Fibroblast of lung (primary cell): ENCODE results near the gene C13orf42. TPM values are rescaled to one million over a fixed set of nuclear protein-coding genes. Genes with fewer than 3 reads are reported as not detected.
"Not testable (repeated sequence)": the region's sequence is repeated elsewhere in the genome, so short reads cannot be mapped to it uniquely, and the experiment has no call there.

Source experiments
- DNase-seq, 2 donors: peaks; one replicate each; pipeline versions ENCODE4 v3.0.0 to v3.0.0-alpha.2; 2010; ENCODE audit warnings: low read depth in 2 of 2
- H2AFZ ChIP-seq: 2 replicates; pipeline ENCODE4 v1.5.1; 2012; ENCODE audit warnings: low read length, control low read depth, inconsistent platforms
- H3K27ac ChIP-seq: 2 replicates; pipeline ENCODE4 v1.5.1; 2011; ENCODE audit warnings: low read length, control low read depth; ENCODE audit not compliant: insufficient read depth
- H3K27me3 ChIP-seq: 2 replicates; pipeline ENCODE4 v1.5.1; 2011; ENCODE audit warnings: mild to moderate bottlenecking, low read length; ENCODE audit not compliant: control insufficient read depth, insufficient read depth
- H3K36me3 ChIP-seq: 2 replicates; pipeline ENCODE4 v1.5.1; 2011; ENCODE audit warnings: low read length; ENCODE audit not compliant: control insufficient read depth, insufficient read depth
- H3K4me1 ChIP-seq: 2 replicates; pipeline ENCODE4 v1.5.1; 2011; ENCODE audit warnings: low read length; ENCODE audit not compliant: control insufficient read depth, insufficient read depth; ENCODE audit errors: extremely low read depth
- H3K4me2 ChIP-seq: 2 replicates; pipeline ENCODE4 v1.5.1; 2011; ENCODE audit warnings: low read length, control low read depth; ENCODE audit not compliant: insufficient read depth; ENCODE audit errors: extremely low read depth
- H3K4me3 ChIP-seq, 4 experiments: fragments of 200-600 bp in 1 of 4; sonication (generic) in 1 of 4; replicated peaks in 1 of 4; 2 replicates each; pipeline ENCODE4 v1.5.1; 2011 to 2016; ENCODE audit warnings: low read length in 4 of 4, low read depth in 3 of 4, mild to moderate bottlenecking in 3 of 4, control low read depth in 2 of 4, inconsistent platforms in 1 of 4, mixed read lengths in 1 of 4; ENCODE audit not compliant: insufficient read depth in 1 of 4; ENCODE audit errors: control extremely low read depth in 1 of 4
- H3K79me2 ChIP-seq: 2 replicates; pipeline ENCODE4 v1.5.1; 2012; ENCODE audit warnings: mild to moderate bottlenecking, low read length, inconsistent platforms; ENCODE audit not compliant: control insufficient read depth, insufficient read depth
- H3K9ac ChIP-seq: 2 replicates; pipeline ENCODE4 v1.5.1; 2011; ENCODE audit warnings: mild to moderate bottlenecking, low read length, control low read depth; ENCODE audit not compliant: insufficient read depth
- H3K9me3 ChIP-seq: 2 replicates; pipeline ENCODE4 v1.5.1; 2012; ENCODE audit warnings: low read depth, low read length; ENCODE audit not compliant: control insufficient read depth, insufficient read depth
- H4K20me1 ChIP-seq: 2 replicates; pipeline ENCODE4 v1.5.1; 2011; ENCODE audit warnings: low read length; ENCODE audit not compliant: control insufficient read depth, insufficient read depth; ENCODE audit errors: extremely low read depth
- CTCF ChIP-seq, 2 donors: IDR thresholded peaks in 1 of 2; conservative IDR thresholded peaks in 1 of 2; 1 replicate in 1 of 2; 2 replicates in 1 of 2; pipeline ENCODE4 v1.5.1; 2011 to 2012; ENCODE audit warnings: low read length in 2 of 2, control low read depth in 1 of 2, inconsistent platforms in 1 of 2, low read depth in 1 of 2, mild to moderate bottlenecking in 1 of 2
- EZH2 ChIP-seq: IDR thresholded peaks from 2 replicates; pipeline ENCODE4 v1.5.1; 2012; ENCODE audit warnings: low read length, control low read depth, mild to moderate bottlenecking; ENCODE audit errors: missing control alignments
- polyA plus RNA-seq, 2 donors: library from polyadenylated mRNA; depleted of rRNA in 1 of 2; stranded (reverse) in 1 of 2; unstranded in 1 of 2; fragments of >200 nt; gene quantifications; 2 replicates each; pipeline ENCODE4 v1.2.1, GENCODE V29; 2011 to 2012; ENCODE audit warnings: missing spikeins in 1 of 2
- total RNA-seq: library from RNA; depleted of rRNA; stranded (reverse); fragments of >200 nt; gene quantifications from 2 replicates; pipeline ENCODE4 v1.2.1, GENCODE V29; 2014

The C13orf42 gene
- total and polyA plus RNA-seq, 2 donors (not counting 1 experiment from before 2014, with no cell fraction given) = not detected

GRCh38 chr13:51083706-51084105 is 27.4 kb downstream of the C13orf42 start:
- DNase-seq = no peak
- H2AFZ ChIP-seq = no peak overlapping the region
- no peak overlapping the region for H3K4me2 ChIP-seq
- H3K9ac ChIP-seq = no peak overlapping the region
- H3K4me1 ChIP-seq = no peaks in the 10 kb centered on the region
- H3K9me3 ChIP-seq = no peaks in the 10 kb centered on the region
- H3K36me3 ChIP-seq = no peaks in the 10 kb centered on the region
- TF ChIP-seq EZH2 = no peak
- no peak for TF ChIP-seq CTCF (conservative IDR thresholded peaks at IDR 0.05 in 1 of 2, IDR thresholded peaks at IDR 0.05 in 1 of 2; ENCODE audit: low read depth in 1 of 2, low read length in 2 of 2)
- H3K79me2 ChIP-seq = no peaks in the 10 kb centered on the region
- no peak overlapping the region for H3K4me3 ChIP-seq
- no peaks in the 10 kb centered on the region for H4K20me1 ChIP-seq
- H3K27ac ChIP-seq = no peak overlapping the region
- peaks cover 5% of the 10 kb centered on the region for H3K27me3 ChIP-seq

GRCh38 chr13:51080478-51081065 is 30.5 kb downstream of the C13orf42 start:
- not testable (repeated sequence) for H3K4me2 ChIP-seq, H3K36me3 ChIP-seq, H3K9ac ChIP-seq, DNase-seq, H3K27me3 ChIP-seq, H3K27ac ChIP-seq, H3K9me3 ChIP-seq, H3K4me1 ChIP-seq, H4K20me1 ChIP-seq, H2AFZ ChIP-seq, H3K4me3 ChIP-seq, H3K79me2 ChIP-seq

GRCh38 chr13:51071493-51071892 is 39.6 kb downstream of the C13orf42 start:
- Histone ChIP-seq H3K27ac (no peak overlapping the region), H4K20me1 (no peaks in the 10 kb centered on the region), H2AFZ (no peak overlapping the region), H3K9me3 (no peaks in the 10 kb centered on the region), H3K27me3 (no peaks in the 10 kb centered on the region), H3K79me2 (no peaks in the 10 kb centered on the region), H3K4me2 (no peak overlapping the region), H3K9ac (no peak overlapping the region), H3K36me3 (no peaks in the 10 kb centered on the region), H3K4me3 (no peak overlapping the region), H3K4me1 (no peaks in the 10 kb centered on the region)
- no peak for DNase-seq
- no peak for TF ChIP-seq EZH2
- TF ChIP-seq CTCF (conservative IDR thresholded peaks at IDR 0.05 in 1 of 2, IDR thresholded peaks at IDR 0.05 in 1 of 2; ENCODE audit: low read depth in 1 of 2, low read length in 2 of 2) = no peak
